ENCODE data around the gene MAGEA12. TPM values are rescaled to one million over a fixed set of nuclear protein-coding genes. Genes with fewer than 3 reads are reported as not detected.
A peak's percentile ranks its signal among the peaks of the same experiment; 100 is the strongest.
"Not testable (repeated sequence)": the region's sequence is repeated elsewhere in the genome, so short reads cannot be mapped to it uniquely, and the experiment has no call there.

MAGEA12 gene
- total RNA-seq, 1 donor from 2014 or later, result not detected

- H3K27ac ChIP-seq; H3K27me3 ChIP-seq; H3K4me3 ChIP-seq; H3K4me1 ChIP-seq; intact Hi-C loops (cut with DNase I); H3K36me3 ChIP-seq; DNase-seq (ENCODE audit: extremely low spot score in 2 of 2); H3K9me3 ChIP-seq: not testable (repeated sequence)
These were observed 25.4 kb downstream of the MAGEA12 start, which contains the start of gene CSAG3 for GRCh38 chrX:152758918-152759317. CSAG3 (plus strand) TSS chrX:152759218.

- H3K9me3 ChIP-seq; H3K27ac ChIP-seq; intact Hi-C loops (cut with DNase I); H3K27me3 ChIP-seq; H3K36me3 ChIP-seq; H3K4me1 ChIP-seq; H3K4me3 ChIP-seq; DNase-seq (ENCODE audit: extremely low spot score in 2 of 2): not testable (repeated sequence)
These were observed 26.0 kb downstream of the MAGEA12 start for GRCh38 chrX:152759544-152759943.

GRCh38 chrX:152761582-152761981, 28.0 kb downstream of the MAGEA12 start:
- DNase-seq (ENCODE audit: extremely low spot score in 2 of 2); H3K27me3 ChIP-seq; H3K27ac ChIP-seq; H3K4me1 ChIP-seq; intact Hi-C loops (cut with DNase I); H3K4me3 ChIP-seq; H3K36me3 ChIP-seq; H3K9me3 ChIP-seq: not testable (repeated sequence)

GRCh38 chrX:152766562-152766961, 33.0 kb downstream of the MAGEA12 start:
- H3K27ac ChIP-seq; H3K4me3 ChIP-seq; H3K9me3 ChIP-seq; H3K4me1 ChIP-seq; intact Hi-C loops (cut with DNase I); H3K36me3 ChIP-seq; H3K27me3 ChIP-seq: not testable (repeated sequence)
- DNase-seq (ENCODE audit: extremely low spot score in 2 of 2), result peak in 1 of 2 donors; percentile 67

GRCh38 chrX:152769549-152770289, 36.2 kb downstream of the MAGEA12 start, which contains the start of gene MAGEA6:
MAGEA6 (minus strand) TSS chrX:152769689; CDS start chrX:152767650, 2,039 bp downstream.
- intact Hi-C loops (cut with DNase I); H3K36me3 ChIP-seq; H3K27ac ChIP-seq; H3K27me3 ChIP-seq; DNase-seq (ENCODE audit: extremely low spot score in 2 of 2); H3K4me1 ChIP-seq; H3K9me3 ChIP-seq; H3K4me3 ChIP-seq: not testable (repeated sequence)

GRCh38 chrX:152787062-152787461, 53.5 kb downstream of the MAGEA12 start:
- intact Hi-C loops (cut with DNase I); H3K4me1 ChIP-seq; H3K4me3 ChIP-seq; DNase-seq (ENCODE audit: extremely low spot score in 2 of 2); H3K36me3 ChIP-seq; H3K9me3 ChIP-seq; H3K27ac ChIP-seq; H3K27me3 ChIP-seq: not testable (repeated sequence)

Other genes starting within 250 kb of the MAGEA12 start
- 1.2 TPM for gene GABRQ, start 95.9 kb upstream of the MAGEA12 start, total RNA-seq
- not detected for gene MAGEA3, start 35.0 kb upstream of the MAGEA12 start, total RNA-seq
- not detected for gene CSAG2, start 24.5 kb upstream of the MAGEA12 start, total RNA-seq
- gene MAGEA2B, start 19.1 kb upstream of the MAGEA12 start, total RNA-seq, result not detected
- gene CSAG1, start within 50 bp of the MAGEA12 start, total RNA-seq, result not detected
- gene MAGEA2, start 20.1 kb downstream of the MAGEA12 start, total RNA-seq, result not detected
- not detected for gene CSAG3, start 25.5 kb downstream of the MAGEA12 start, total RNA-seq
- gene MAGEA6, start 35.9 kb downstream of the MAGEA12 start, total RNA-seq, result not detected
- gene CETN2, start 97.0 kb downstream of the MAGEA12 start, total RNA-seq, result 24.6 TPM
- 15.2 TPM for gene NSDHL, start 97.3 kb downstream of the MAGEA12 start, total RNA-seq
- gene ZNF185, start 164.3 kb downstream of the MAGEA12 start, total RNA-seq, result 98.2 TPM

Measured in vagina (tissue), 2 donors.